Stomach (tissue), 4 donors: ENCODE results near the gene KRTAP5-7.

ENCODE experiments used
- CTCF ChIP-seq, 7 experiments: fragments of 450-650 bp in 4 of 7; fragments of 200-600 bp in 3 of 7; sonication (generic) in 3 of 7; IDR thresholded peaks; one replicate each; pipeline ENCODE4 v1.5.1; 2016 to 2019; ENCODE audit warnings: antibody characterized with exemption in 7 of 7, control low read depth in 2 of 7, mild to moderate bottlenecking in 1 of 7
- POLR2A ChIP-seq, 4 donors: fragments of 450-650 bp; IDR thresholded peaks; one replicate each; pipeline ENCODE4 v1.6.1; 2016; ENCODE audit warnings: antibody characterized with exemption in 4 of 4, control low read depth in 2 of 4, mild to moderate bottlenecking in 1 of 4, moderate library complexity in 1 of 4

DNA sequence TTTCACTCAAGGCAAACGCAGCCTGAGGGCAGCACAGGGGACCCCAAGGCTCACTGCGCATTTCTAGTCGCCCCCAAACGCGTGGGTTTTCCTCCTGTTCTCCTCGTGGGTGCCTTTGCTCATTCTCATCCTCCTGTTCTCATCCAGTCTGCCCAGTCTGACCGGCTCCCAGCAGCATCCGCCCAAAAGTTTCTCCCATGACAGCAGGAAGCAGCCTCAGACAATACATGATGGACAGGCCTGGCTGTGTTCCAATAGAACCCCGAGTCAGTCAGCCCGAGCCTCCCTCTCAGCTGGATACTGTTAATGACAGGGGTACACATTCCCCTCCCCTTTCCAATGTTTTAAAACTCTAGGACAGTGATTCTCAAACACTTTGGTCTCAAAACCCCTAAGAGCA is 22.5 kb upstream of the KRTAP5-7 start:
- TF ChIP-seq POLR2A (IDR thresholded peaks at IDR 0.05) = no peak
- no peak for TF ChIP-seq CTCF (IDR thresholded peaks at IDR 0.05)
